Psoas muscle (tissue), 8 donors: Measurements from ENCODE around the gene COL26A1. TPM values are rescaled to one million over a fixed set of nuclear protein-coding genes. Genes with fewer than 3 reads are reported as not detected.

Source experiments
- ATAC-seq, 4 donors: fragments of 200-7000 bp; cut with Tn5 transposase; one replicate each; pipeline ENCODE4 v1.9.1; 2020; ENCODE audit warnings: moderate library complexity in 3 of 4, mild to moderate bottlenecking in 2 of 4
- DNase-seq, 2 donors: peaks; one replicate each; pipeline ENCODE4 v3.0.0-alpha.2; 2020
- H3K27ac ChIP-seq: fragments of 200-600 bp; one replicate; pipeline ENCODE4 v1.8.0; 2022
- H3K27me3 ChIP-seq, 3 donors: fragments of 200-600 bp in 1 of 3; one replicate each; pipeline versions ENCODE4 v1.6.1 to v1.8.0; 2013 to 2022; ENCODE audit warnings: low read length in 2 of 3, mild to moderate bottlenecking in 2 of 3, moderate library complexity in 1 of 3; ENCODE audit not compliant: insufficient read depth in 3 of 3
- H3K36me3 ChIP-seq, 2 donors: fragments of 200-600 bp in 1 of 2; one replicate each; pipeline versions ENCODE4 v1.6.1 to v1.8.0; 2013 to 2022; ENCODE audit warnings: low read depth in 1 of 2, mild to moderate bottlenecking in 1 of 2, moderate library complexity in 1 of 2; ENCODE audit not compliant: insufficient read depth in 1 of 2
- H3K4me1 ChIP-seq: fragments of 200-600 bp; one replicate; pipeline ENCODE4 v1.8.0; 2022
- H3K4me3 ChIP-seq: fragments of 200-600 bp; one replicate; pipeline ENCODE4 v1.8.0; 2022; ENCODE audit warnings: mild to moderate bottlenecking
- H3K9me3 ChIP-seq: fragments of 200-600 bp; one replicate; pipeline ENCODE4 v1.8.0; 2022
- CTCF ChIP-seq: fragments of 200-600 bp; IDR thresholded peaks from one replicate; pipeline ENCODE4 v1.8.0; 2022; ENCODE audit warnings: antibody characterized with exemption
- WGBS, 3 donors: extraction: QIAGEN DNeasy Blood & Tissue Kit; methylation state at CpG; one replicate each; pipeline versions ENCODE4 v1.1.6 to v1.1.7; 2013; 5-methylcytosine and 5-hydroxymethylcytosine counted together
- intact Hi-C, 2 donors: fragments of 100-400 bp; cut with DNase I; formaldehyde crosslinking; loops; one replicate each; pipeline versions ENCODE4 v1.11.0 to v1.14.2; 2022
- polyA plus RNA-seq, 3 donors: library from polyadenylated mRNA; stranded (reverse); fragments of 200-250 nt; gene quantifications; one replicate each; pipeline ENCODE4 v1.2.3, GENCODE V29; 2013
- total RNA-seq, 4 donors: library from RNA; stranded (reverse); fragmentation: NEBNext Ultra II Directional in 2 of 4; extraction: Animal tissue kit (Norgen Biotek cat#: 25700) in 2 of 4; gene quantifications; one replicate each; pipeline versions ENCODE4 v1.2.1 to v1.2.4, GENCODE V29; 2021 to 2023
- donor health status: healthy with polysubstance abuse.
- donor health status: DM: no; HTN: no; CAD: no; lungs with moderate emphysema.
- donor health status: Bipolar disorder and iron deficiency.
- donor health status: healthy.
- donor health status: DM: yes; HTN: yes; CAD: no.
- donor health status: DM: no; HTN: no; CAD: no.
- donor health status: DM: no; HTN: no; CAD: no.
- donor health status: DM: yes; HTN: yes; CAD: no.

The COL26A1 gene
- total and polyA plus RNA-seq, 7 donors, result 0.03 TPM; not detected in 6

- Histone ChIP-seq H3K4me3 (no peak overlapping the region), H3K36me3 (no peaks in the 10 kb centered on the region), H3K4me1 (no peaks in the 10 kb centered on the region), H3K27ac (no peak overlapping the region), H3K27me3 (peaks cover 0 to 4% (median 0%) of the 10 kb centered on the region in 3 donors), H3K9me3 (no peaks in the 10 kb centered on the region)
- no peak for TF ChIP-seq CTCF
- intact Hi-C loops, result loop anchor here in 1 of 2 donors (10.0 kb wide), 1 partner anchor 167 kb away; the partner anchor contains the start of gene COL26A1
- ATAC-seq (no peak), DNase-seq (no peak)
- 69 to 74% (median 71%) methylated on average over 16 of the region's 16 CpGs for WGBS, 3 donors
Observed at GRCh38 chr7:101531726-101532357, 169.2 kb downstream of the COL26A1 start.

- no peak for TF ChIP-seq CTCF
- DNase-seq, result no peak
- Histone ChIP-seq H3K27ac (no peak overlapping the region), H3K36me3 (no peaks in the 10 kb centered on the region), H3K4me1 (no peaks in the 10 kb centered on the region), H3K27me3 (peaks cover 0 to 3% (median 0%) of the 10 kb centered on the region in 3 donors), H3K9me3 (no peaks in the 10 kb centered on the region), H3K4me3 (no peak overlapping the region)
- ATAC-seq, result no peak
- 90 to 95% (median 94%) methylated on average over 4 of the region's 4 CpGs for WGBS, 3 donors
- intact Hi-C loops, result loop anchor here in 1 of 2 donors (10.0 kb wide), 1 partner anchor 168 kb away; the partner anchor contains the start of gene COL26A1
Observed at GRCh38 chr7:101532400-101533102, 169.9 kb downstream of the COL26A1 start.

- H3K4me3 ChIP-seq, result no peak overlapping the region
- no peaks in the 10 kb centered on the region for H3K4me1 ChIP-seq
- H3K27ac ChIP-seq, result no peak overlapping the region
- no peak for TF ChIP-seq CTCF
- no peaks in the 10 kb centered on the region for H3K36me3 ChIP-seq
- 84 to 88% (median 85%) methylated on average over 7 of the region's 7 CpGs for WGBS, 3 donors
- no peak for ATAC-seq
- no peaks in the 10 kb centered on the region for H3K9me3 ChIP-seq
- DNase-seq, result no peak
- H3K27me3 ChIP-seq, result peaks cover 0 to under 1% (median 0%) of the 10 kb centered on the region in 3 donors
- intact Hi-C loops, result loop anchor here in 1 of 2 donors (10.0 kb wide), 1 partner anchor 168 kb away; the partner anchor contains the start of gene COL26A1
Observed at GRCh38 chr7:101533103-101533465, 170.4 kb downstream of the COL26A1 start.

- Histone ChIP-seq H3K27ac (no peak overlapping the region), H3K27me3 (no peaks in the 10 kb centered on the region), H3K9me3 (no peaks in the 10 kb centered on the region), H3K36me3 (no peaks in the 10 kb centered on the region), H3K4me3 (no peak overlapping the region), H3K4me1 (no peaks in the 10 kb centered on the region)
- whole genome bisulfite sequencing, 3 donors, result 79 to 85% (median 81%) methylated on average over 8 of the region's 8 CpGs
- no peak for DNase-seq
- intact Hi-C loops, result loop anchor here in 1 of 2 donors (10.0 kb wide), 1 partner anchor 169 kb away; the partner anchor contains the start of gene COL26A1
- ATAC-seq, result no peak
- TF ChIP-seq CTCF, result no peak
Observed at GRCh38 chr7:101534015-101534803, 171.5 kb downstream of the COL26A1 start.
